Upper lobe of left lung (tissue), 4 donors: ENCODE results near the gene PDZD8.

Source experiments
- CTCF ChIP-seq, 6 experiments: fragments of 450-650 bp in 4 of 6; fragments of 200-600 bp in 2 of 6; sonication (generic) in 2 of 6; IDR thresholded peaks; one replicate each; pipeline ENCODE4 v1.5.1; 2016 to 2019; ENCODE audit warnings: antibody characterized with exemption in 6 of 6
- POLR2A ChIP-seq, 4 donors: fragments of 450-650 bp; IDR thresholded peaks; one replicate each; pipeline ENCODE4 v1.5.1; 2016 to 2017; ENCODE audit warnings: antibody characterized with exemption in 4 of 4, mild to moderate bottlenecking in 2 of 4

GRCh38 chr10:117366741-117367140, 8.5 kb downstream of the PDZD8 start:
- no peak for TF ChIP-seq CTCF (IDR thresholded peaks at IDR 0.05)
- no peak for TF ChIP-seq POLR2A (IDR thresholded peaks at IDR 0.05)
